ENCODE data around the gene SRC.

DNA sequence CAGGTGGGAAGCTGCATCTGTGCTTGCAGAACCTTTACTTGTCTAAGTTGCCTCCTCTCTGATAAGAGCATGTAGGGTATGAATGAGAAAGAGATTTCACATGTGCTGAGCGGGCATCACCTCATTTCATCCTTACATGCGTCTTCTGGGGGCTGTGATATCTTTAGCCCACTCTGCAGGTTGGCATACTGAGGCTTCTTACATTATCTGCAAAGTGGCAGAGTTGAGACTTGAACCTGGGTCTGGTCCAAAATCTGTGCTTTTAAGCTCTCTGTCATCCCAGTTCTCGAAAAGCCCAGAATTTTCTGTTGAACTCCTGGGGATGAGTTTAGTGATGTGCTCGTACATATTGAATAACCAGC is 2.0 kb upstream of the SRC start:
- TF ChIP-seq, protein P1, sequence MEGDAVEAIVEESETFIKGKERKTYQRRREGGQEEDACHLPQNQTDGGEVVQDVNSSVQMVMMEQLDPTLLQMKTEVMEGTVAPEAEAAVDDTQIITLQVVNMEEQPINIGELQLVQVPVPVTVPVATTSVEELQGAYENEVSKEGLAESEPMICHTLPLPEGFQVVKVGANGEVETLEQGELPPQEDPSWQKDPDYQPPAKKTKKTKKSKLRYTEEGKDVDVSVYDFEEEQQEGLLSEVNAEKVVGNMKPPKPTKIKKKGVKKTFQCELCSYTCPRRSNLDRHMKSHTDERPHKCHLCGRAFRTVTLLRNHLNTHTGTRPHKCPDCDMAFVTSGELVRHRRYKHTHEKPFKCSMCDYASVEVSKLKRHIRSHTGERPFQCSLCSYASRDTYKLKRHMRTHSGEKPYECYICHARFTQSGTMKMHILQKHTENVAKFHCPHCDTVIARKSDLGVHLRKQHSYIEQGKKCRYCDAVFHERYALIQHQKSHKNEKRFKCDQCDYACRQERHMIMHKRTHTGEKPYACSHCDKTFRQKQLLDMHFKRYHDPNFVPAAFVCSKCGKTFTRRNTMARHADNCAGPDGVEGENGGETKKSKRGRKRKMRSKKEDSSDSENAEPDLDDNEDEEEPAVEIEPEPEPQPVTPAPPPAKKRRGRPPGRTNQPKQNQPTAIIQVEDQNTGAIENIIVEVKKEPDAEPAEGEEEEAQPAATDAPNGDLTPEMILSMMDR (IDR thresholded peaks at IDR 0.05) = no peak
- TF ChIP-seq POLR2A (IDR thresholded peaks at IDR 0.05; ENCODE audit: low read depth) (no peak), EP300 (IDR thresholded peaks at IDR 0.05) (no peak)

Measured in esophagus muscularis mucosa (tissue), 4 donors.